Stimulated activated naive CD4-positive, alpha-beta T cell (primary cell): ENCODE measurements around the gene FCHSD2.
A peak's percentile ranks its signal among the peaks of the same experiment; 100 is the strongest.
"Not testable (repeated sequence)": the region's sequence is repeated elsewhere in the genome, so short reads cannot be mapped to it uniquely, and the experiment has no call there.

Experiments
- DNase-seq, 6 experiments: peaks; one replicate each; lab custom pipeline; 2025; lab: John Stamatoyannopoulos, UW

The FCHSD2 gene

GRCh38 chr11:72838691-72839305, 303.3 kb downstream of the FCHSD2 start:
- no peak for DNase-seq

DNA sequence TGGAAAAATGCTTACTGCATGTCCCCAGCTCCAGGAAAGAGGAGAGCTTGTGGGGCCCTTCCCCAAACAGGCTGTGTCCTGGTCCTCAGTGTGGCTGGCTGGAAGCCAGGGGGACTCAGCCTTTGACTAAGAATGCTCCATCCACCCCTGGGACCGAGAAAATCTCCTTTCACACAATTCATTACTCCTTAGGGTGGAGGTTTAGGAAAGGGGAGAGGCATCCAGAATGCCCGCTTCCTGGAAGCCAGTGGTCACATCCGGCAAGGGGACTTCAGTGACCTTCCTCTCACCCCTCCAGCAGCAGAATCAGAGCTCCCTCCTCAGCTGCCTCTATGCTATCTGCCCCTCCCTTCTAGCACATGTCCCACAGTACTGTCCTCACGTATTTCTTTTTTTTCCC, 306.0 kb downstream of the FCHSD2 start:
- no peak for DNase-seq

- DNase-seq: no peak
Observed at GRCh38 chr11:72834905-72835304, 307.2 kb downstream of the FCHSD2 start.

- no peak for DNase-seq
Observed at GRCh38 chr11:72833811-72834493, 308.2 kb downstream of the FCHSD2 start.

DNA sequence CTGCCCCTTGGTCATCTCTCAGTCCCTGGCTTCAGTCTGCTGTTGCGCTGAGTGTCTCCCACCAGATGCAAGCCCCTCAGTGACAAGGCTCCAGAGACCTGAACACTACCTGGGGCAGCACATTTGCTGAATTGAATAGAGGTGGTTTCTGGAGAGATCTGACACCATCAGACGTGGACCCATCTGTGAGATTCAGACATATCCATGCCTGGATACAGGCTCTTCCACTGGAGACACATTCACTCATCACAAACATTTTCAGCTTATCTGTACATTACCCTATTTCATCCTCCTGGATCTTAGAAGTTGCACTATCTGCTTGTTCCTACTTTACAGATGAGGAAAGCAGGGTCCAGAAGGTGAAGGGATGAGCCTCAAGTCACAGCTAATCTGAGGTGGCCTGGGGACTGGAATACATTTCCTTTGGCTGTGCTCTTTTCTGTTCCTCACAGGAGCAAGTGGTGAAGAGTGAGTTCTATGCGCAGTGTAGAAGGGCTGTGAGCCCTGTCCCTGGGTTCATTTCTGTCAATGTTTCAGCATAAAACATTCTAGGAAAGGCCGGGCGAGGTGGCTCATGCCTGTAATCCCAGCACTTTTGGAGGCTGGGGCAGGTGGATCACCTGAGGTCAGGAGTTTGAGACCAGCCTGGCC, 308.9 kb downstream of the FCHSD2 start:
- no peak for DNase-seq

DNA sequence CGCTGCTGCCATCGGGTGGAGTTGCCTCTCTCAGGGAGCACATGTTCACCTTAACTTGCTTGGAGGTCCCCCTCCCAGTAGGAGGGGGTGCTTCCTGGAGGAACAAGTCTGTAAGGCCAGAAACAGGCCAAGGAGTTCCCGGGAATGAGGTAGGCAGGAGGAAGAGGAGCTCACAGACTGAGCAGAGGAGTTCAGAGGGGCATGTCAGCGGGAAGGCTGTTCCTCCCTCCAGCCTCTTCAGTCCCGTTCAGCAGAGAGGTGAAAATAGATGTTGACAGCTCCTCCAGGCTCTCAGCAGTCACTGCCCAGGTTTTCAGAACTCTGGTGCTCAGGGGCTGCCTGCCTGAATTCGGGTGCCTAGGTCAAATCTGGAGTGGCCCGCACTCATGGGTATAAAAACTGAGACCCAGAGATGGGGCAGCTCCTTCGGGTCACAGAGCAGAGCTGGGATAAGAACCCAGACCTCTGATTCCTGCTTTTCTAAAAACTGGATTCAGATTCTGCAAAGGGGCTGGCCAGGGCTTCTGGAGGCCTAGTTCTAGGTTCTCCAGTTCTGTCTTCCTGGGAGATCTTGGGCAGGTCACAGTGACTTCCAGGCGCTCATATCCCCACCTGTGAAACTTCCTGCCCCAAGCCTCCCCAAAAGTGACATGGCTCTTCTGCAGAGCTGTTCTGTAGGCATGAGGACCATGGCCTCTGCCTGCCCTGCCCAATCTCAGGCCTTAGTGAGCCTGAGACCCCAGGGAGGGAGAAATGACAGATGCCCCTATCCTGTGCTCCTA, 309.6 kb downstream of the FCHSD2 start:
- DNase-seq: no peak

GRCh38 chr11:72831521-72832300, 310.4 kb downstream of the FCHSD2 start:
- DNase-seq: peak in 5 of 6 experiments; percentile 17 to 58 (median 44)

DNA sequence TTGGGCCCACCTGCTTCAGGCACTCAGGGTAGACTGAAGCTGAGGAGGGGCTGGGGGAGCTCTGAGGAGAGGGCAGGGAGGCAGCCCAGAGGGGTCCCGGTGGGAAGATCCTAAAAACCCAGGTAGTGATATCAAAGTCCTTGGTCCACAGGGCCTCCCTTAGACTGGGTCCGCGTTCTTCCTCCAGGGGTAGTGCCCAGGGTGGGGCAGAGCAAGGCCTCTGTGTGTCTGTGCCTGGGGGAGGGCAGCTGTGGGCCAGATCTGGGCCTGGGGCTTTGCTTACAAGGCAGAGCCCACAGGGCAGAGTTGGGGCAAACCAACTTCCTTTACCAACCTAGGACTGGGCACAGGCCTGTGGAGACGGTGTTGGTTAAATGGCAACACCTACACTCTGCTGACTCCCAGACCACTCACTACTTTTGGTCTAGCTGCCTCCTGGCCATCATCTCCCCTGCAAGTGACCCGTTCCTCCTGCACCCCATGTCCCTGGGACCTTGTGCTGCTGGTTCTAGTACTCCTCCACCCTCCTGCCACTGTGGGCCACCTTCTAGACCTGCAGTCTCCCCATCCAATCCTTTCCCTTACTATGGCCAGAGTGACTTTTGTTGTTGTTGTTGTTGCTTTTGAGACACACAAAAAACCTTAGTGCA, 312.1 kb downstream of the FCHSD2 start:
- DNase-seq: no peak

- no peak for DNase-seq
Observed at GRCh38 chr11:72829178-72829577, 312.9 kb downstream of the FCHSD2 start.

GRCh38 chr11:72828692-72829101, 313.4 kb downstream of the FCHSD2 start:
- DNase-seq: no peak

DNA sequence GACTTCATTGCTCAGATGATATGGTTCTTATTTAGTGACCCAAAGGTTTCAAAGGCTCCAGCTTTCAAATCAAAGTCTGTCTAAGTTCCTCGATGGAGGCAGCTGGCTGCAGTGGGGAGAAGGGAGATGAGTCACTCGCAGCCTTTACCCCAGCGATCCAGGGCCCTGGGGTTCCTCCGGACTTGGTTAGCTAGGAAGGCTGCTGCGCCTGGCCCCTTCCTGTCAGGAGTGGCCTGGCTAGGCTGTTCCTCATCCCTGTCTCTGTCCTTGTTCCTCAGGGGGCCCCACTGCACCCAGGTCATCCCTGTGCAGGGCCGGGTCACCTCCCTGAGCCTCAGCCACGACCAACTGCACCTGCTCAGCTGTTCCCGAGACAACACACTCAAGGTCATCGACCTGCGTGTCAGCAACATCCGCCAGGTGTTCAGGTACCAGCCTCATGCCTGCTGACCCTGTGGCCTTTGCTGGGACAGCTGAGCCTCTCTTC, 314.0 kb downstream of the FCHSD2 start:
- no peak for DNase-seq

- not testable (repeated sequence) for DNase-seq
Observed at GRCh38 chr11:72827656-72828055, 314.5 kb downstream of the FCHSD2 start.

- DNase-seq: no peak
Observed at GRCh38 chr11:72826942-72827480, 315.1 kb downstream of the FCHSD2 start.

GRCh38 chr11:72826191-72826941, 315.8 kb downstream of the FCHSD2 start:
- no peak for DNase-seq

GRCh38 chr11:72825661-72826060, 316.5 kb downstream of the FCHSD2 start:
- DNase-seq: no peak

- DNase-seq: no peak
Observed at GRCh38 chr11:72824811-72825505, 317.2 kb downstream of the FCHSD2 start.

DNA sequence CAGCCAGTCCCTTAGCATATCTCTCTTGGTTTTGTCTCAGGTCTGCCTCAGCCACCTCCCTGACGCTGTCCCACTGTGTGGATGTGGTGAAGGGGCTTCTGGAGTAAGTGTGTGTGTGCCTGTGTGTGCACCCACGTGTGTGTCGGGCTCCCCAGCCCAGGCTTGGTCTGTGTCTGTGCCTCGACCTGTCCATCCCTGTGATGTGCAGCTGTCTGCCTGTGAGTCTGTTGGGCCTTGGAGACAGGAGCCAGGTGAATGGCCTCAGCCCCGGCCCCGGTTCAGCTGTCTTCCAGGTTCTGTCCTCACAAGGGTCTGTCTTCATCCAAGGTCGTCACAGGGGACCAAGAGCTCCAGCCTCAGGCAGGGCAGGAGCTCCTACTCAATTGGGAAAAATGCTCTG, 318.1 kb downstream of the FCHSD2 start:
- DNase-seq: no peak

DNA sequence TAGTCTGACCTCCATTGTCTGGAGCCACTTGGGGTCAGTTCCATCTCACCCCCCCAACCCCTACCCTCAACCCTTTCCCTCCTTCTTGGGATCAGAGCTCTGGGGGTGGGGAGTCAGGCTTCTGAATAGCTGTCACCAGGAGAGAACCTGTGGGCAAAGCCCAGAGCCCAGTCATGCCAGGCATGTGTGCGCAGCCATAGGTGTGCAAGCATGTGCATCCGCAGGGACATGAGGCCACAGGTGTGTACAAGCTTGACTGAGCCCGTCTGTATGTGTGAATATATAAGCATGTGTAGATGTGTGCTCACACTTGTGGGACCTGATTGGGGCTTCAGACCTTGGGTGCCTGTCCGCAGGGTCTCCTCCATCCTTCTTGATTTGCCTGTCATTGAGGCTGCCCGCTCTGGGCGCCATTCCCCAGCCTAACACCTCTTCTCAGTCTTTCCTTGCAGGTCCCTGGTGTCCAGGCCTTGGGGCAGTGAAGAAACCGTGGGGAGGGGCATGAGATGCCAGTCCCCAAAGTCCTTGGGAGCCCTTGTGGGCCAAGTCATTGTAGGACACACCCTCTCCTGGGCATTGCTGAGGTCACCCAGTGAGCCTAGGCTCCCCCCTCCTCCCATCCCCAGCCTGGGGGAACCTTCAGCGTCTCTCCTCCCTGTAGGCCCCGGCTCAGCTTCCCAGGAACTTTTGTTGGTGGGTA, 318.9 kb downstream of the FCHSD2 start:
- no peak for DNase-seq
